ENCODE data around the gene MIDN.

MIDN gene

DNA sequence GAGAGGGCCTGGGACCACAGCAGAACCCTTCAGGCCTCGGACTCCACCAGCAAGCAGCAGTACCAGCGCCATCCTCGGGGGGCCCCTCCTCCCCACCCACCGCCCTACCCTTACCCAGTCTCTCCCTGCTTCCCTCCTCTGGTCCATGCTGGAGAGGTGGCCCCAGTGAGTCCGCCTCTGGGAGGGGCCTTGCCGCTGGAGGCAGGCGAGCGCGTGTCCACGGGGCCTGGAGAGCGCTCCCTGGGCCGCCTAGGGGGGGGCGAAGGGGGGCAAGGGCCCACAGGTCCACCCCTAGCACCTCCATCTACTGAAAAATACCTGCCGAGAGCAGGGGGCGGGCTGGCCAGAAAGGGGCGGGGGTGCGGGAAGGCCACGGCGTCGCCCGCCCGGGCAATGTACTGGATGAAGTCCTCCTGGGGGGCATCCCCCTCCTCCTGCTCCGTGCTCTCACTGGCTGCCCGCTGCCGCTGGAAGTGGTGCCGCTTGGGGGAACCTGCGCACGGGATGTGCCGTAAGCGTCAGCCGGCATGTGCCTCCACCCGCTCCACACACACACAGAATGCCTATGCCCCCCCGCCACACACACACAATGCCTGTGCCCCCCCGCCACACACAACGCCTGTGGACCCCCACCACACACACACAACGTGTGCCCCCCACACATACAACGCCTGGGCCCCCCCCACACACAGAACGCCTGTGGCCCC, 17.4 kb upstream of the MIDN start:
- DNase-seq (ENCODE audit: insufficient read length, low spot score) (no peak), FAIRE-seq (no peak)
- TF ChIP-seq, protein P1, sequence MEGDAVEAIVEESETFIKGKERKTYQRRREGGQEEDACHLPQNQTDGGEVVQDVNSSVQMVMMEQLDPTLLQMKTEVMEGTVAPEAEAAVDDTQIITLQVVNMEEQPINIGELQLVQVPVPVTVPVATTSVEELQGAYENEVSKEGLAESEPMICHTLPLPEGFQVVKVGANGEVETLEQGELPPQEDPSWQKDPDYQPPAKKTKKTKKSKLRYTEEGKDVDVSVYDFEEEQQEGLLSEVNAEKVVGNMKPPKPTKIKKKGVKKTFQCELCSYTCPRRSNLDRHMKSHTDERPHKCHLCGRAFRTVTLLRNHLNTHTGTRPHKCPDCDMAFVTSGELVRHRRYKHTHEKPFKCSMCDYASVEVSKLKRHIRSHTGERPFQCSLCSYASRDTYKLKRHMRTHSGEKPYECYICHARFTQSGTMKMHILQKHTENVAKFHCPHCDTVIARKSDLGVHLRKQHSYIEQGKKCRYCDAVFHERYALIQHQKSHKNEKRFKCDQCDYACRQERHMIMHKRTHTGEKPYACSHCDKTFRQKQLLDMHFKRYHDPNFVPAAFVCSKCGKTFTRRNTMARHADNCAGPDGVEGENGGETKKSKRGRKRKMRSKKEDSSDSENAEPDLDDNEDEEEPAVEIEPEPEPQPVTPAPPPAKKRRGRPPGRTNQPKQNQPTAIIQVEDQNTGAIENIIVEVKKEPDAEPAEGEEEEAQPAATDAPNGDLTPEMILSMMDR (IDR thresholded peaks at IDR 0.05; ENCODE audit: insufficient read depth, missing control alignments) = no peak

DNA sequence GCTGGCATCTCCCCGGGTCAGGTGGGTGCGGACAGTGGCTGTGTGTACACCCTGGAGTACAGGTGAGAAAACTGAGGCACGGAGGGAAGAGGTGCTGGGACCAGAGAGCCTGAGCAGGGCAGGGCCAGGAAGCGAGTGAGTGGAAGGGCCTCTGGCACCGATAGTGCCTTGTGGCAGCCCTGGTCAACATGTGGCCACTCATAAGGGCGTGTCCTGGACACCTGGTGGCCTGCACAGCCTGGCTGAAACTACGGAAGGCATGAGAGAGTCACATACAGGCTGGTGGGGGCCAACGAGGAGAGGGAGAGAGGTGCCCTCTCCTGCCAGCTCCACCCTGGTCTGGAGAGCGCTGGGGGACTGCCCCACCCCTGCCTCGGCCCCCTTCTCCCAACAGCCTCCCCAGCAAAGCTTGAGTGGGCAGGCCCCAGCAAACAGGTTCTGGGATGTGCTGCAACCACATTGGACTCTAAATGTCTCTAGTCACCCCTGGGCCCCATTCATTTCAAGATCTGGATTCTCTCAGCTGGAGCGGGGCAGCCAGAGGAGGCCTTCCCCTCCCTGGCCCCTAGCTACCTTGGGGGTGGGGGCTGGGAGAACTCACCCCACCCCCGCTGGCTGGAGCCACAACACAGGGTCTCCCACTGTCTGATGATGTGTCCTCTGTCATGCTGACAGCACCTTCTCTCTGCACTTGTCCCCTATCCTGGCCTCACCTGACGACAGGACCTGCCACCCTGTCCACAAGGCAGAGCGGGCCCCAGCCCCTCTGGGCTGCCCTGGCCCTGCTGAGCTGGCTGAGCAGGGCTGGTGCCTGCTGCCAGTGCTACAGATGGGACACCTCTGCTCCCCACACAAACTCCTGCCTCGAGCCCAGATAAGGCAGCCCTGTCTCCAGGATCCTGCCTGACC, 16.4 kb upstream of the MIDN start:
- TF ChIP-seq, protein P1 (IDR thresholded peaks at IDR 0.05; ENCODE audit: insufficient read depth, missing control alignments) = no peak
- no peak for DNase-seq (ENCODE audit: insufficient read length, low spot score)
- no peak for FAIRE-seq

DNA sequence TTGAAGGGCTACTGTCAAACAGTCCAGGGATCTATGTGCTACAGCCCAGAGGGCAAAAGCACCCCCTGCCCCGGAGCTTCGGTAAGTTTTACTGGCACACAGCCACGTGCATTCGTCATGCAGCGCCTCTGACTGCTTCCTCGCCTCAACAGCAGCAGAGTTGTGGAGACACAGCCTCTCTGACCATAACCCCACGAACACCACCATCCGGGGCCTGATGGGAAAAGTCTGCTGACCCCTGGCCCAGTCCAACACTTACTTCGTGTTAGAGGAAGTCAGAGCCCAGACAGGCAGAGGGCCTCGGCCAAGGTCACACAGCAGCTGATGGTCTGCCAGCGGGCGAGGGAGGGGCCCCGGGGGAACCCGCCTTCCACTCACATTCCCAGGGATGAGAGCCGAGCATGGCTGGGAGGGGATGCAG, 15.7 kb upstream of the MIDN start:
- DNase-seq (ENCODE audit: insufficient read length, low spot score) (no peak), FAIRE-seq (no peak)
- TF ChIP-seq, protein P1 (IDR thresholded peaks at IDR 0.05; ENCODE audit: insufficient read depth, missing control alignments) = no peak

DNA sequence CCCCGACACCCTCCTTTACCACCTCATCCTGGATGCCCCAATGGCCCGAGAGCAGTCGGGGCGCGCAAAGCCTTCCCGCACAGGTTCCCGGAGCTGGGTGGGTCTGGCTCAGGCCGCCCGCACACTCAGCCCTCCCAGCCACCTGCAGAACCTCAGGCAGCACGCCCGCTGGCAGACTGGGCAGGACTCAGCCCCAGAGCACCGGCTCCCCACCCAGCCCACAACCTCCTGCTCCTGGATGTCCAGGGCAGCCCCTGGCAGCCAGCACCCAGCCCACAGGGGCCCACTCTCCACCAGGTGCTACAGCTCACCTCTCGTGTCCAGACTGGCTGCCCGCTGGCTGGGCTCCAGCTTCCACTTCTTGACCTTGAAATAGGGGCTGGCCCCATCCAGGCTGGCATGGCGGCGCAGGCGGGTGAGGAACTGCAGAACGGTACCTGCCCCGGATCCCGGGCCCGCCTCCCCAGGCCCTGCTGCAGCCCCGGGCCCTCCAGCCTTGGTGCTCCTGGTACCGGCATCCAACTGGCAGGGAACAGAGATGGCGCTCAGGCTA, 15.2 kb upstream of the MIDN start:
- TF ChIP-seq, protein P1 (IDR thresholded peaks at IDR 0.05; ENCODE audit: insufficient read depth, missing control alignments) = no peak
- no peak for FAIRE-seq
- DNase-seq (ENCODE audit: insufficient read length, low spot score) = no peak

DNA sequence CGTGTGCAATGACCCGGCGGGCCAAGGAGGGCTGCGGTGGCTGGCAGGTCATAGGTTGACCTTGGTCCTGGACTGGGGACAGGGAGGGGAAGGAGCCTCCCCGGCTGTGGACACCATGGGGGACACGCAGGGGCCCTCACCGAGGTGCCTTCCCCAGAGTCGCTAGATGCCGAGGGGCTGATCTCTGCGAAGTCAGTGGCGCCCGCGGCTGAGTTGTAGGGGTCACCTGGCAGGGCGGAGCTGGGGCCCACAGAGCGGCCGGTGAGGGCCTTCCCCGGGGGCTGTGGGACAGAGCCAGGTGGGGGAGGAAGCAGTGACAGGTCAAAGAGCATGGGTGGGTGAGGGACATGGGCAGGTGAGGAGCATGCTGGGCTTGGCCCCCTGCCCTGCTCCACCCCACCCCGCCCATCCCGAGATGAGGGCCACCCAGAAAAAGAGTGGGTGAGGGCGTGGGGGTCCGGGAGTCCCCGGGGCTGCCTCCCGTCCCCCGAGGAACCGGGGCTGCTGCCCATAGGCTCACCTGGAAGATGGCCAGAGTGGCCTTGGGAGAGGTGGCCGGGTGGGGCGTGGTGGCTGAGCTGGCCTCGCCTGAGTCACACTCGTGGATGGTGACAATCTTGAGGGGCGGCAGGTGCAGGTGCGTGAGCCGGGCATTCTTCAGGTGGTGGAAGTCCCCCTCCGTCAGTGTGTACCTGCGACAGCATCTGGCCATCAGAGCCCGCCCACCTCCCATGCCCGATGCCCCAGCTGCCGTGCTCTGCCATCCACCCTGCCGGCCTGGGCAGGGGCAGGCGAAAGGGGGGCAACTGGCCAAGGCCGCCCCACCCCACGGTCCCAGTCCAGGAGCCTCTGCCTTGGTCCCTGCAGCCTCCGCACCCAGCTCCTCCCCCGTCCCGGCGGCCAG, 14.1 kb upstream of the MIDN start:
- FAIRE-seq (no peak), DNase-seq (ENCODE audit: insufficient read length, low spot score) (no peak)
- TF ChIP-seq, protein P1 (IDR thresholded peaks at IDR 0.05; ENCODE audit: insufficient read depth, missing control alignments) = no peak

DNA sequence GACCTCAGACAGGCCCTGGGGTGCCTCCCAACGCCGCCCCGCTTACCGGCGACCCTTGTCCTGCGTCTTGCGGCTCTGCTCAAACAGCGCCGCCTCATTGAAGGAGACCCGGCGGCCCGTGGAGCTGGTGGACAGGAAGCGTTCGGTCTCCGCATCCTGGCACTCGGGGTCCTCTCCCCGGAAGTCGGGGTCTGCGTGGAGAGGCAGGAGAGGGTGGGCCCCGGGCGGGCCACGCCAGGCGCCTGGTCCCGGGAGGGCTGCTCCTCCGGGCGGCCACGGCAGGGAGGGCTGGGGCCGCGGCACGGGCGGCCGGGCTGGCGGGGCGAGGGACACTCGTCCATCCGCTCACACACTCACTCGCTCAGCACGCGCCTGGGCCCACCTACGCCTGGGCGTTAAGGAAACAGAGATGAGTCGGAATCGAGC, 13.4 kb upstream of the MIDN start:
- DNase-seq (ENCODE audit: insufficient read length, low spot score) (no peak), FAIRE-seq (no peak)
- TF ChIP-seq, protein P1 (IDR thresholded peaks at IDR 0.05; ENCODE audit: insufficient read depth, missing control alignments) = no peak

Data from D721Med (cell line).